HG02588 (cell line): ENCODE data around the gene ZIM2.

Source experiments
- ATAC-seq: cut with Tn5 transposase; IDR thresholded peaks from one replicate; pipeline ENCODE4 v1.9.1; 2021; ENCODE audit warnings: mild to moderate bottlenecking, moderate library complexity; ENCODE audit not compliant: unreplicated experiment

The ZIM2 gene

GRCh38 chr19:56811480-56811879 lies 29.0 kb downstream of the ZIM2 start:
- ATAC-seq = no peak

- no peak for ATAC-seq
Measured at GRCh38 chr19:56810260-56810659, 30.3 kb downstream of the ZIM2 start.

- no peak for ATAC-seq
Measured at GRCh38 chr19:56808717-56809392, 31.7 kb downstream of the ZIM2 start.

GRCh38 chr19:56806639-56807038 lies 33.9 kb downstream of the ZIM2 start:
- no peak for ATAC-seq

- no peak for ATAC-seq
Measured at GRCh38 chr19:56778351-56778750, 62.2 kb downstream of the ZIM2 start.

- no peak for ATAC-seq
Measured at GRCh38 chr19:56769650-56770049, 70.9 kb downstream of the ZIM2 start.

- ATAC-seq = no peak
Measured at GRCh38 chr19:56765137-56765536, 75.4 kb downstream of the ZIM2 start.

GRCh38 chr19:56764196-56764695 lies 76.3 kb downstream of the ZIM2 start:
- no peak for ATAC-seq

GRCh38 chr19:56760842-56761241 lies 79.7 kb downstream of the ZIM2 start:
- no peak for ATAC-seq

- no peak for ATAC-seq
Measured at GRCh38 chr19:56759531-56759930, 81.0 kb downstream of the ZIM2 start.

- no peak for ATAC-seq
Measured at GRCh38 chr19:56751078-56751489, 89.4 kb downstream of the ZIM2 start.

- ATAC-seq = no peak
Measured at GRCh38 chr19:56750658-56751057, 89.9 kb downstream of the ZIM2 start.

- ATAC-seq = no peak
Measured at GRCh38 chr19:56748378-56748777, 92.1 kb downstream of the ZIM2 start.

- ATAC-seq = no peak
Measured at GRCh38 chr19:56746367-56746766, 94.2 kb downstream of the ZIM2 start.

- ATAC-seq = no peak
Measured at GRCh38 chr19:56740501-56740900, 100.0 kb downstream of the ZIM2 start.

GRCh38 chr19:56736571-56736970 lies 104.0 kb downstream of the ZIM2 start:
- no peak for ATAC-seq

- ATAC-seq = no peak
Measured at GRCh38 chr19:56732976-56733375, 107.5 kb downstream of the ZIM2 start.

- no peak for ATAC-seq
Measured at GRCh38 chr19:56727677-56728076, 112.8 kb downstream of the ZIM2 start.

GRCh38 chr19:56725829-56726424 lies 114.6 kb downstream of the ZIM2 start:
- no peak for ATAC-seq
